Cardiac fibroblast (primary cell): ENCODE measurements around the gene FRAS1.

Source experiments
- DNase-seq, 2 donors: peaks; one replicate each; pipeline versions ENCODE4 v3.0.0 to v3.0.0-alpha.2; 2010; ENCODE audit warnings: low read depth in 2 of 2
- H3K4me3 ChIP-seq, 2 donors: replicated peaks in 1 of 2; 1 replicate in 1 of 2; 2 replicates in 1 of 2; pipeline ENCODE4 v1.5.1; 2011; ENCODE audit warnings: low read depth in 2 of 2, low read length in 2 of 2, mild to moderate bottlenecking in 2 of 2, moderate library complexity in 1 of 2
- CTCF ChIP-seq: IDR thresholded peaks from one replicate; pipeline ENCODE4 v1.5.1; 2011; ENCODE audit warnings: low read depth, mild to moderate bottlenecking, low read length, inconsistent platforms

Gene FRAS1

GRCh38 chr4:78069319-78069718 is 12.2 kb downstream of the FRAS1 start:
- H3K4me3 ChIP-seq = no peak overlapping the region
- no peak for DNase-seq
- no peak for TF ChIP-seq CTCF

GRCh38 chr4:78069859-78070258 is 12.7 kb downstream of the FRAS1 start:
- DNase-seq = no peak
- no peak for TF ChIP-seq CTCF
- no peak overlapping the region for H3K4me3 ChIP-seq

- DNase-seq = no peak
- TF ChIP-seq CTCF = no peak
- no peak overlapping the region for H3K4me3 ChIP-seq
Observed at GRCh38 chr4:78070731-78071282, 13.7 kb downstream of the FRAS1 start.

- TF ChIP-seq CTCF = no peak
- no peak for DNase-seq
- no peak overlapping the region for H3K4me3 ChIP-seq
Observed at GRCh38 chr4:78074759-78075158, 17.6 kb downstream of the FRAS1 start.

- H3K4me3 ChIP-seq = no peak overlapping the region
- no peak for TF ChIP-seq CTCF
- no peak for DNase-seq
Observed at GRCh38 chr4:78075986-78076385, 18.9 kb downstream of the FRAS1 start.

- no peak for DNase-seq
- no peak for TF ChIP-seq CTCF
- H3K4me3 ChIP-seq = no peak overlapping the region
Observed at GRCh38 chr4:78078101-78078500, 21.0 kb downstream of the FRAS1 start.

- DNase-seq = no peak
- TF ChIP-seq CTCF = no peak
- no peak overlapping the region for H3K4me3 ChIP-seq
Observed at GRCh38 chr4:78079726-78080430, 22.8 kb downstream of the FRAS1 start.
